NCI-H2227 treated with DMSO at 0.1 percent for 48 hours (cell line): ENCODE measurements around the gene NDUFAF3.

Source experiments
- DNase-seq: peaks from one replicate; lab custom pipeline; 2025; lab: John Stamatoyannopoulos, UW

NDUFAF3 gene

DNA sequence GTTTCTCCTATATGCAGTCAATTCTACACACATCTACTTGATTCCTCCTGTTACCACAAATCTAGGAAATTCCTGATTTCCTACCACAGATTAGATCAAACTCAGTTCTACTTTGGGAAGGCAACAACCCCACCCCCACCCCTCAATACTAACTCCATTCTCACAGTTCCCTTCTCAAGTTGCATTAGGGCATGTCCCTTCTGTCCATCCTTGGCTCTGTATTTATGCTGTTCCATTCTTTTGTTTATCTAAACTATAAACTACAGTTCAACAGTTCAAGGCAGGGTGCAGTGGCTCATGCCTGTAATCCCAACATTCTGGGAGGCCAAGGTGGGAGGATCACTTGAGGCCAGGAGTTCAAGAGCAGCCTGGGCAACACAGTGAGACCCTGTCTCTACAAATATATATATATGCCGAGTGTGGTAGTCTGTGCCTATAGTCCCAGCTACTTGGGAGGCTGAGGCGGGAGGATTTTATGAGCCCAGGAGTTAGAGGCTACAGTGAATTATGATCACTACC lies 32.5 kb downstream of the NDUFAF3 start:
- DNase-seq: no peak

DNA sequence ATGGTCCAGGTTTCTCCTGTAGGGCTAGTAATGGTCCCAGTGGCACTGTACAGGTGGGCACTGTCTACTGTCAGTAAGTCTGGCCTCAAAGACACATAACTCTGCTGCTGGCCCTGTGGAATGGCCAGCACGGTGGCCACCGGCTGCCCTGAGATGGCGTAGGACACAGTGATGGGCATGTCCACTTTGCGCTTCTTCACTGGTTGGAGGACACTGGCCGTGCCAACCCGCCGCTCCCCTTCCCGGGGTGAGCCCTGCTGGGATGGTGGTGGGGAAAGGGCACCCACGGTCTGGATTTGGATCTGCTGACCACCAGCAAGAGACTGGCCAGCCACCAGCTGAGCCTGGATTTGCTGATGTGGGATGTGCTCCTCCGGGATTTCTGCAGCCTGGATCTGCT lies 35.3 kb downstream of the NDUFAF3 start:
- DNase-seq: no peak

DNA sequence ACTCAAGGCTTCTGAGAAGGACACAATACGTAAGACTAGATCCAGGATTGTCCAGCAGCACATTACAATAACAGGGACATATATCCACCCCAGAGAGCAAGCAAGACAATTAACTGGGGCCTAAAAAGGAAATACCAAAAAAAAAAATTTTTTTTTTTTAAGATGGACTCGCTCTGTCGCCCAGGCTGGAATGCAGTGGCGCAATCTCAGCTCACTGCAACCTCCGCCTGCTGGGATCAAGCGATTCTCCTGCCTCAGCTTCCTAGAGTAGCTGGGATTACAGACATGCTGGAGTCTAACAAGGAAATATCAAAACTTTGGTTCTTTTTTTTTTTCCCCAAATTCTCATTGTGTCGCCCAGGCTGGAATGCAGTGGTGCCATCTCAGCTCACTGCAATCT lies 36.1 kb downstream of the NDUFAF3 start:
- DNase-seq: no peak
